ENCODE data around the gene MYZAP. TPM values are rescaled to one million over a fixed set of nuclear protein-coding genes. Genes with fewer than 3 reads are reported as not detected.

The MYZAP gene
- total and polyA plus RNA-seq, 9 of the 15 experiments (the other 6 are each of a cell fraction or from before 2014, with no cell fraction given) = 0.03 TPM; not detected in 8

DNA sequence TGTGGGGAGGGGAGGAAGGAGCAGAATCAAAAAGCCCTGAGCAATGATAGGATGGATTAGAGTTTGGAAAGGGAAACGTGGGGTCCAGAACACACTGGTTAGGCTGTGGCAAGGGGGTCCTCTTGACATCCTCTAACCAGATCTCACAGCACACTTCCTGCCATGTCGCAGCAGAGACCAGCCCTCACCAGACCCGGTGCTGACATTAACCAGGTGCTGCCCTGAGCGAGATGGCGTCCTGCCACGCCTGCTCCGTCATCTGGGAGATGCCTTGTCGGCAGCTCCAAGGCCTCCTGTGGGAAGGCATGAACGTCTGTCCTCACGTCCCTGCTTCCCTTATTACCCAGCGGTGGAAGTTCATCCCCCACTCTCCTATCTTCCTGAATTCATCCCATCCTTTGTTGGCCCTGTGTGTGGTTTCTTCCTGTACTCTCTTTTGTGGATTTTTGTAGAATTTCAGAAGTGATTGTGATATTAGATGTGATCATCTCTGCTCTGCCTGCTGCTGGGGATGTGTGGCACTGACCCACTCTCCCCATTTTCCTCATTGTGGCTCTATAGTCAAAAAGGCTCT is 29.4 kb upstream of the MYZAP start (continued):
- TF ChIP-seq AFF4 (CRISPR knock-in tag; IDR thresholded peaks at IDR 0.05) = no peak
- TF ChIP-seq ZBTB33 (CRISPR knock-in tag; IDR thresholded peaks at IDR 0.05) = no peak
- no peak for TF ChIP-seq RBM34 (IDR thresholded peaks at IDR 0.05; ENCODE audit: borderline replicate concordance, insufficient read depth, low read length)
- no peak for TF ChIP-seq RBM25 (IDR thresholded peaks at IDR 0.05; ENCODE audit: low read depth, low read length, severe bottlenecking)
- no peak for TF ChIP-seq TGIF2 (CRISPR knock-in tag; IDR thresholded peaks at IDR 0.05)
- no peak for TF ChIP-seq ZSCAN29 (IDR thresholded peaks at IDR 0.05)
- TF ChIP-seq ZNF583 (CRISPR knock-in tag; IDR thresholded peaks at IDR 0.05) = no peak
- TF ChIP-seq NR1H2 (CRISPR knock-in tag; IDR thresholded peaks at IDR 0.05) = no peak
- no peak for TF ChIP-seq NFXL1 (CRISPR knock-in tag; IDR thresholded peaks at IDR 0.05)
- no peak for TF ChIP-seq ZNF449 (CRISPR knock-in tag; IDR thresholded peaks at IDR 0.05)
- TF ChIP-seq IRF9 (tag; IDR thresholded peaks at IDR 0.05) = no peak
- TF ChIP-seq PHB2 (IDR thresholded peaks at IDR 0.05; ENCODE audit: low read depth) = no peak
- TF ChIP-seq DACH1 (IDR thresholded peaks at IDR 0.05; ENCODE audit: partially characterized antibody) = no peak
- no peak for TF ChIP-seq CEBPB (tag; IDR thresholded peaks at IDR 0.05)
- TF ChIP-seq UBTF (IDR thresholded peaks at IDR 0.05; ENCODE audit: borderline replicate concordance in 1 of 2, low read depth in 2 of 2, low read length in 2 of 2) = no peak
